GM21367 (cell line): ENCODE results near the gene RRP8.

Experiments used
- ATAC-seq: cut with Tn5 transposase; IDR thresholded peaks from one replicate; pipeline ENCODE4 v1.9.1; 2021; ENCODE audit not compliant: unreplicated experiment

RRP8 gene

DNA sequence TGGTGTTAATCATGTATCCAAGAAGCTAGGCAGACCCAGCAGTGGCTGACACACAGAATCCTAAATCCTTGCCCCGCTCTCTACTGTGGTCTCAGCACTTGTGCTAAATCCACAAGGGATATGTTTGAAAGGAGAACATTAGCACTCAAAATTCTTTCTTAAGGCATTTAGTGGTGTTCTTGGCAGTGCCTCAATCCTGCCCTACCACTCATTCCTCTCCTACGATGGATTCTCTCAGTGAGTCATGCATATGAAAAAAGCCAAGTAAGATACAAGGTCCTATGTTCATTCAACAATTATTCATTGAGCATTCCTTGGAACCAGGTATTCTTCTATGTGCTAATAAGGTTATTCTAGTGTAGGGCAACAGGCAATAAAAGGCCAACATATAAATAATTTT is 31.2 kb downstream of the RRP8 start:
- no peak for ATAC-seq

DNA sequence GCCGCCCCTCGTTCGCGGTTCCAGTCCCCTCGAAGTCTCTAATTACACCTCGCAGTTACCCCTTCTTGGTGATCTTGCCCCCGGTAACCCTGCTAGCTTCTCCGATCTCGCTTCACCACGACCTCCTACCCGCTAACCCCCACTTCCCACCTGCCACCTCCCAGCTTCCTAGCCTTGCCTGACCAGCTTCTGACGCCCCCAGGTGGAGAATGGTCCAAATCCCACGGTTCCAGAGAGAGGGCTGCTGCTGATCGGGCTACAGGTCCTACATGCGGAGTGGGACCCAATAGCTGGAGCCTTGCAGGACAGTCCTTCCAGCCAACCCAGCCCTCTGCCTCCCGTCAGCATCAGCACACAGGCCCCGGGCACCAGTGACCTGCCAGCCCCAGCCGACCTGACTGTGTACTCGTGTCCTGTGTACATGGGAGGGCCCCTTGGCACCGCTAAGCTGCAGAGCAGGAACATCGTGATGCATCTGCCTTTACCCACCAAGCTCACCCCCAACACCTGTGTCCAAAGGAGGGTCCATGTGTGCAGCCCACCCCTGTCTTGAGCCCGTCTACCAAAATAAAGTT is 31.9 kb downstream of the RRP8 start:
- ATAC-seq = no peak

DNA sequence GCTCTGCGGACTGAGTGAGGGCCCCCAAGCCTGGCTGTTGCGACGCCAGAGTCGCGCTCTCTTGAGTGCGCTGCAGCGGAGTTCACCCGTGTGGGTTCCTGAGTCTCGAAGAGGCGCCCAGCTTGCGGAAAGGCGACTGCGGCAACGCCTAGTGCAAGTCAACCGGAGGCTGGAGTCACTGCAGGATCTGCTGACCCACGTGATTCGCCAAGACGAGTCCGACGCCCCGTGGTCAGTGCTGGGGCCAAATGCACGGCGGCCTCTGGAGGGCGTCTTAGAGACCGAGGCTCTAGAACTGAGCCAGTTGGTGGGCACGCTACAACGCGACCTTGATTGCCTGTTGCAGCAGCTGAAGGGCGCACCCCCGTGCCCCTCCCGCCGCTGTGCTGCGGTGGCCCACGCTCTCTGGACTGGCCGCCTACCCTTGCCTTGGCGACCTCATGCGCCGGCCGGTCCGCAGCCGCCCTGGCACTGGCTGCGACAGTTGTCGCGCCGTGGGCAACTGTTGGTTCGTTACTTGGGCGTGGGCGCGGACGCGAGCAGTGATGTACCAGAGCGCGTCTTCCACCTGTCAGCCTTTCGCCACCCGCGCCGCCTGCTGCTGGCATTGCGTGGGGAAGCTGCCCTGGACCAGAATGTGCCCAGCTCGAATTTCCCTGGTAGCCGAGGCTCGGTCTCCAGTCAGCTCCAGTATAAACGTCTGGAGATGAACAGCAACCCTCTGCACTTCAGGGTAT is 32.6 kb downstream of the RRP8 start:
- ATAC-seq = no peak

DNA sequence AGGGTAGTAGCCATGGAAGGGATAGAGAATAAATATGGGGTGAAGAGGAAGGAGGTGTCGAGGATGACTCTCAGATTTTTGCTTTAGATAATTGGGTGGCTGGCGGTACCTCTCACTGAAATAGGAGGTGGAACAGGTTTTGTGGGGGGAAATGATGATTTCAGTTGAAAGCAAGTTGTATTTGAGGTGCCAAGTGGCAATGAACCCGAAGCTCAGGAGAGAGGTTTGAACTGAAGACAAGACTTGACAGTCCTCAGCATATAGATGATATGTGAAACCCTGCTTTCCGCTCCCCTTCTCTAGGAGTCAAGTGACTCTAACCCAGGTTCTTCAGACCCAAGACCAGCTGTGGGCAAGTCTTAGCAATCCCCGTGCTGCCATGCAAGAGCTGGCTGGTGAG is 33.7 kb downstream of the RRP8 start:
- no peak for ATAC-seq

DNA sequence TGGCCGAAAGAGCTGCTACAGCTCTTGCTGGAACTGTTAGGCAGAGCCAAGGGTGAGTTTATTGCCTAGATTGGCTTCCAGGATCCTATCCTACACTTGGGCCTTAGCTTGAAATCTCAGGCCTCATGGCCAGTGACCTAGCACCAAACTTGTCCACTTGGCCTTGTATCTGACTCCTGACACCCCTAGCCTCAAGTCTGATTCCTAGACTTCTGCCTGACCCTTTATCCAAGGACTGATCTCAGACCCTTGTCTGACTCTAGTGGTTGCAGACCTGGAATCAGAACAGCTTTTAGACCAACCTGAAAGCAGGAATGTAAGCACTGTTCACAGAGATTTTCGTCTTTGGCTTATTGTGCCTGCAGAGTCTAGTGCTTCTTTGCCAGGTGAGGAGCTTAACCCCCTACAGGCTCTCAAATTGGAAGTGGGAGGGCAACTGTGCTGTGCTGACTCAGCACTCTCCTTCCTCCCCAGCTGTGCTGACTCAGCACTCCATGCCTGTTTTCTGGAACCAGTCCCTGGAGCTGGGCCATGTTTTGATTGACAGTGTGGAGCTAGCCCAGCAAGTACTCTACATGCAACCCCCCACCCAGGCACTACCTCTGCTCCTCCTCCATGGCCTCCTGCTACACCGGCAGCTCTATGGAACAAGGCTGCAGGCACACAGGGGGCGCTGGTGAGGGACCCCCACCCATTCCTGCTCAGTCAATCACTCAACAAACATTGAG is 35.1 kb downstream of the RRP8 start:
- ATAC-seq = no peak

DNA sequence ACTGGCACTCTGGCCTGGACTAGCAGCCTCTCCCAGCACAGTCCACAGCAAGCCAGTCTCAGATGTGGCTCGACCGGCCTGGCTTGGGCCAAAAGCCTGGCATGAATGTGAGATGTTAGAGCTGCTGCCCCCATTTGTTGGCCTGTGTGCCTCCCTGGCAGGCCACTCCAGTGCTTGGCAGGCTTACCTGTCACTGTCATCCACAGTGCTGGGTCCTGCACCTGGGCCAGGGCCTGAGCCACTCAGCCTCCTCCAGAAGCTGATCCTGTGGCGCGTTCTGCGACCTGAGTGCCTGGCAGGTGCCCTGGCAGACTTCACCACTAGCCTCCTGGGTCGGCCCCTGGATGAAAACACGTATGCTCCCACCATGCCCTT is 36.1 kb downstream of the RRP8 start:
- ATAC-seq = no peak

DNA sequence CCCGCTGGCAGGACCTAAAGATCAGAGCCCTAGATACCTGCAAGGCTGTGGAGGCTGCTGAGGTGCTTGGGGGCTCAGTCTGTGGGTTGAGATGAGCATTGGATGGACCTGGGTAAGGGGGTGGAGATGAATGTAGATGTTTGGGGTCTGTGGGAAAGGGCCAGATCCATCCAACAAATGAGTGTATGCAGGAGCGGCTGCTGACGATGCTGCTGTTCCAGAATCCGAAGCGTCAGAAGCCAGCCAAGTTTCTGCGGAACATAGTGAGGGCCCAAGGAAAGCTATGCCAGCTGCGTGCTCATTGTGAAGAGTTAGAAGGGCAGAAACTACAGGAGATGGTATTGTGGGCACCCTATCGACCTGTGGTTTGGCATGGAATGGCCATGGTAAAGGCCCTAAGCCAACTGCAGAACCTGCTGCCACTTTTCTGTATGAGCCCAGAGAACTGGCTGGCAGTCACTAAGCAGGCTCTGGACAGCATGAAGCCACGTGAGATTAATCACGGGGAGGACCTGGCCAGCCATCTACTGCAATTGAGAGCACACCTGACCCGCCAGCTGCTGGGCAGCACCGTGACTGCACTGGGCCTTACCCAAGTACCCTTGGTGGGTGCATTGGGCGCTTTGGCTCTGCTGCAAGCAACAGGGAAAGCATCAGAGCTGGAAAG is 36.6 kb downstream of the RRP8 start:
- ATAC-seq = no peak

DNA sequence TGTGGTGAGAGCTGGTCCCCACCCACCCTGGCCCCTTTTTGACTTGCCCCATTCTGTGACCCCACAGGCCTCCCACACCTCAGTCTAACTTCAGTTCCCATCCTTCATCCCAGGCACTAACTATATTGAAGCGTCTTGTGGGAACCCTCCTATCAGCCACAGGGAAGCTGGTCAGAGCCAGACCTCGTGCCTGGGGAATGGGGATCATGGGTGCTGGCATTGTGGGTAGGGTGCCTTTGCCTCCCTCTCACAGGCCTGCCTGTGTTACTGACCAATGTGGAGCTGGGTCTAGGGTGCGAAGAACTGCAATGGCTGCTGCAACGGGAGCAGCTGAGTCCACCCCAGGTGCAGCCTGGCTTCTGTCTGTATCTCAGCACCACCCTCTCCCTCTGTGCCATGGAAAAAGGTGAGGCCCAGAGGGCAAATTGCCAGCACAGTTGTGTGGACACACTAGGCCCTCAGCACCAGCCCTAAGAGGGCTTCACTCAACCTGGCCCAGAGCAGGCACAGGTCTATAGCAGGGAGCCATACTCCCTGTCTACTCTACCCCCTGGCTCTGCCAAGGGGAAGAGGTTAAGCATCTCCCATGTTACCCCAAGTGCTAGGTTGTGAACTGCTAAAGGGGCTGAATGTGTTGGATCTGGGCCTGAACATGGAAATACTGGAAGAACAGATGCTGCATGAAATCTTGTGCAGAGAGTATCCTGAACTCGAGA is 37.3 kb downstream of the RRP8 start:
- ATAC-seq = no peak

DNA sequence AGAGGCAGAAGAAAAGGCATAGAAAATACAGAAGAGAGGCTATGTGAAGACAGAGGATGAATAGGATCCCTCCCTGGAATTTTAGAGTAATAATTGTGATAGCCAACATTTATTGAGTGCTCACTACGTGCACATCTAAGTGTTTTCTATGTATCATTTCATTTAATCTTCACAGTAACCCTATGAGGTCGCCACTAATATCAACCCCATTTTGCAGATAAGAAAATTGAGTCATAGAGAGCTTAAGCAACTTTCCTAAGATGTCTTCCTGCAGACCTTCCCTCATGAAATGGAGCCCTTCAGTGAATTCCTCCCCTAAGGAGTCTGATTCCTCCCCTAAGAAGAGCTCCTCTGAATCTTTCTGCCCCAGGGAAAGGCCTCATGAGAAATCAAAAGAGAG is 38.1 kb downstream of the RRP8 start:
- ATAC-seq = no peak

DNA sequence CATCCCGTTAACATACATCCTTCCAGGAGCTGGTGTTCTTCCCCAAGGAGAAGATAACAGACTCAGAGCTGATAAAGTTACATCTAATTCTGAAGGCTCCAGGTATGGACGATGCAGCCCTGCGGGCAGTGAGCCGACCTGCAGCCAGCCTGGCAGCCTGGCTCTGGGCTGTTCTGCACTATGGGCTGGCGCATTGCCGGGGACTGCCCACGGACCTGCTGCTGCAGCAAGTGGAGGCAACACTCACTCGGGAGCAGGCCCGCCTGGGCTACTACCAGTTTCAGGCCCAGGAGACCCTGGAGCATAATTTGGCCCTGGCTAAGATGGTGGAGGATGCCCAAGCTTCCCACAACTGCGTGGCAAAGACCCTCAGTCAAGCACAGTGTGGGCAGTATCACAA is 39.7 kb downstream of the RRP8 start:
- no peak for ATAC-seq

DNA sequence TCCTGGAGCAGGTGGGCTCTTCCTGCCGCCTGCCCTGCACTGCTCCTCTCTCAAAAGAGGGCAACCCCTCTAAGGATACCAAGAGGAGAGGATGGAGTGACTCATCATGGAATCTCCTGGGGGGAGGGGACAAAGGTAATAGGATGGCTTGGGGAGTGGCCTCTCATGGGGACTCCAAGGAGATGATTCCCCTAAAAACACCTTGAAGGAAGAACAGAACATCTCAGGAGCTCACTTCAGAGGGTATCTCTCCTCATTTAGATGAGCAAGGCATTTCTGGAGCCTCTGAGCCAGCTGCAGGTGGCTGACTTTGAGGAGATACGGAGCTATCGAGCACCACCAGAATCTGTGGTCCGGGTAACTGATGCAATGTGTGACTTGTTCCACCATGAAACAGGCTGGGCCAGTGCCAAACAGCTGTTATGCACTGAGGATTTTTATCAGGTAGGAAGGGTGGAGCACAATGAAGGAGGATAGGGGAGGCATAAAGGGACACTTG is 40.2 kb downstream of the RRP8 start:
- no peak for ATAC-seq

DNA sequence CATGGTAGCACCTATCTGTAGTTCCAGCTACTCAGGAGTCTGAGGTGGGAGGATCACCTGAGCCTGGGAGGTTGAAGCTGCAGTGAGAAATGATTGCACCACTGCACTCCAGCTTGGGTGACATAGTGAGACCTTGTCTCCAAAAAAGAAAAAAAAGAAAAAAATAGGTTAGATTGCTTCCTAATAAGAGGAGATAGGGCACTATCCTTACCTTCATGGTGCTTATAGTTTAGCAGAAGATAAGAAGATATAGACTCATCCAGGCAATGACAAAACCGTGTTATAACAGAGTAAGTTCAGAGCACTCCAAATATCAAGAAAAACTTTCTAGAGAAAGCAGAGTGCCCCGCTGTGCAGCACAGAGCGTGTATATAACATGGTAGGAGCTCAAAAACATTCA is 42.1 kb downstream of the RRP8 start:
- ATAC-seq = no peak

DNA sequence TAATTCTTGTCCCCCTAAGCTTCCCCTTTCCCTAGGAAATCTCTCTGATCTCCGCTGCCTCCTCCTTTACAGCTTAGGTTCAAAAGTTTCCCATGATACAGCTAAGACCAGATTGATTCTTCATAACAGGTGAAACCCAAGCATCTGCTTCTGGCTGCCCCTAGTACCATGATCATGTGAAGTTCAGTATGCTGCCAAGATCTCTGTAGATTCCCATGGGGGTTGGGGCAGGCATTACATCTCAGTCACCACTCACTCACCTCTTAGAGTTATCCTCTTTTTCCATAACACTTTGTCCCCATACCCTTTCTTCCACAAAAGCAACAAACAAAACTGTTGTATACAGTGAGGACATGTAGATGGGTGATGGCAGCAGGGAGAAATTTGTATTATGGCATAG is 44.0 kb downstream of the RRP8 start:
- ATAC-seq = no peak

DNA sequence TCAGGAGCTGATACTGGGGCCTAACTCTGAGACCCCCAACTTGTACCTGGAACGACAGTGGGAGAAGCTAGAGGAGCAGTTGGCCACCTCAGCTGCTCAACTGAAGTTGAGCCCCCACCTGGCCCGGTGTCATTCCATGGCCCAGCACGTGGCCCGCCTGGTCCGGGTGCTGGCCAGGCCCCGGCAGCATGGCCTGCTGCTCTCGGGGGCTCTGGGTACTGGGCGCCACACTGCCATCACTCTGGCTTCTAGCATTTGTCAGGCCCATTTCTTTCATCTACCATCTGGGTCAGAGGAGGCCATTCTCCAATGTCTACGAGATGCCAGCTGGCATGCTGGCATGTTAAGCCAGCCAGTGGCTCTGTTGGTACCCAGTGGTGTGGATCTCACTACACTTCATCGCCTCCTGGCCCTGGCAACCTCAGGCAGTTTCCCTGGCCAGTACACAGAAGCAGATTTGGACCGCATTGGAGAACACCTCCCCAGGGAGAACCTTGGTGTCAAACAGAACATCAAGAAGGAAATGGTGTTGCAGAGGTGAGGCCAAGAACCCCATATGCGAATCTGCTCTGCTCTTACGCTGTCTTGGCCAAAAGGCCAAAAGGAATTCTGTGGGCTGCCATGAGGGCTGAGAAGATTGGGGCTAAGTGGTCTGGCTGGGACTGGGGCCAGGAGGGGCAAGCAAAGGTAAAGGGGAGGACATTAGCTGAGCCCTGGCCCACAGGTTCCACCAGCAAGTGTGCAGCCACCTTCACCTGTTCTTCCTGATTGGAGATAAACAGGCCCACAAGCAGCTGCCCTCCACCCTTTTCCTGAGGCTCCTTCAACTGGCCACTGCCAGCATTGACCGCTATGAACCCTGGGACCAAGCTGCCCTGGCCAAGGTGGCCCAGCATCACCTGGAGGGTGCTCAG is 45.4 kb downstream of the RRP8 start:
- ATAC-seq = no peak

DNA sequence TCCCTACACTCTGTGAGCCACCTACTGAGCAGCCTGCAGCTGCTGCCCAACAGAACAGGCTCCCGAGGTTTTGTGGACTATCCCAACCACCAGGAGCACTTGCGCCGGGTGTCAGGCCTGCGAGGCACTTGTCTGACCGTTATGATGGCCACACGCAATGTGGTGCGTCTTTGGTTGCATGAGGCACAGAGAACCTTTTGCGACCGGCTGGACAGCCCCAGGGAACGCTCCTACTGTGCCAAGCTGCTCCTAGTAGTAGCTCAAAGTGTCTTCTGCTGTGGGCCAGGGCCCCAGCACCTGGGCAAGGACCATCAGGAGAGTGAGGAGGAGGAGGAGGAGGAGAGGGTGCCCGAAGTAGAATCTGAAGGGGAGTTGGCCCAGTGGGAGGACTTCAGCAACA is 46.4 kb downstream of the RRP8 start:
- no peak for ATAC-seq

DNA sequence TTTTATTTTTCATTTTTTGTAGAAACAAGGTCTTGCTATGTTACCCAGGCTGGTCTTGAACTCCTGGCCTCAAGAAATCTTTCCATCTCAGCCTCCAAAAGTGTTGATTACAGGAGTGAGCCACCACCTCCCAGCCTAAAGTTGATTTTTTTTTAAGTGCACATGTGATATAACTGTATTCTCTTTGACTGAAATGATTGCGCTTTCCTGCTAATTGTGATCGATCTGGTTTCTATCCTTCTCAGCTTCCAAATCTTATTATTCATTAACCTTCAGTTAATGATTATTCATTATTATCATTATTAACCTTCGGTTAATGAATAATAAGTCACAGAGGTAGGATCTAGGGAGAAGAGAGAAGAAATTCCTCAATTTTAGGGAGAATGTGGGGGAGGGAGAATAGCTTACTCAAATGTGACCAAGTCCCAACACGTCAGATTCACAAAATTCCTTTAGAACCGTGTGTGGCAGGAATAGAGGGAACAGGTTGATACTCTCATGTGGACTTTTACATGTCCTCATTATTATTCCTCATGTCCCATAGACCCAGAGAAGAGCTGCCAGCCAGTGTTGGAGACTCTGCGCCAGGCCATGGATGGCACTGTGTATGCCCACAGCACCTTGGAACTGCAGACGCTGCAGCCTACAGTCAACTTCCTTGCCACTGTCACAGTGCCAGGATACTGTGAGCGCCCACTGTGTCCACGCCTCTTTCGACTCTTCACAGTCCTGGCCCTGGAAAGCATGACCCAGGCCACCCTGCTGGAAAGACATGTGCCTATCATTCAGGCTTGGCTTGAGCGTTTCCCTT is 47.1 kb downstream of the RRP8 start:
- ATAC-seq = no peak

DNA sequence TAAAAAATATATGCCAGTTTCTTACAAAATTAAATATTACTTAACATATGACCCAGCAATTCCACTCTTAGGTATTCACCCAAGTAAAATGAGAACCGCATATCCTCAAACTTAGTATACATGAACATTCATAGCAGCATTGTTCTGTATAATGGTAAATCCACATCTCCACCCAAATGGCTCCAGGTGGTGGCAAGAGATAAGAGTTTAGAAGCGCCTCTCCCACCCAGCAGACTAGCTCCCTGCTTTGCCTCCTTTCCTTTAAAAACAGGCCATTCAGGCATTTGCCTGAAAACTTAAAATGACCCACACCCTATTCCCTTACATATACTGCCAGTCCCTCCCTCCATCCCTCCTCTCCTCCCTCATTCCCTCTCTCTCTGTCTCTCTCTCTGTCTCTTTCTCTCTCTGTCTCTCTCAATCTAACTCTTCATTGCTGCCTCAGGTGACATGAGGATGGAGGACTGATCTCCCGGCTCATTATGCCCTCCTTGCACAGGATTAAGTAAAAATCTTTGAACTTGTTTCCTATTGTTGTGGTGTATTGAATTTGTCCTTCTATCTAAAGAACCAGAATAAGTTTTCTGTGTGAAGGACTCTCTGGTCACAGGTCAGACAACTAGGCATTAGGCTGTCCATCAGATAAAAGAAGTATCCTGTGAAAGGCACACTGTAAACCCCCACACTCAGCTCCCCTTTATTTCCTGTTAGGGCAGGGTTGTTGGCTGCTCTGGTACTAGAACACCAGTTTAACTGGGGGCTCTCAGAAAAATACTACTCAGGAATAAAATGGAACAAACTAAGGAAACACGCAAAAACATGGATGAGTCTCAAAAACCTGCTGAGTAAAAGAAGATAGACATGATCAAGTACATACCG is 48.3 kb downstream of the RRP8 start:
- ATAC-seq = no peak

DNA sequence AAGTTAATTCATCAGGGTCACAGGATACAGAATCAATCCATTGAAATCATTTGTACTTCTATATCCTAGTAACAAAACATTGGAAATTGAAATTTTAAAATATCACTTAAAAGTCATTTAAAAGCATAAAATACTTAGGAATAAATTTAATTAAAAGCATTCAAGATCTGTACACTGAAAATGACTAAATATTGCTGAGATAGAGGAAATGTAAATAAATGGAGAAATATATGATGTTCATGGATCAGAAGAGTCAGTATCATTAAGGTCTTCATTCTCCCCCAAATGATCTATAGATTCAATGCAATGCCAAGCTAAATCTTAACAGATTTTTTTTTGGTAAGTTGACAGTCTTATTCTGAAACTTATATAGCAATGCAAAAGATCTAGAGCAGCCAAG is 49.8 kb downstream of the RRP8 start:
- no peak for ATAC-seq
